ENCODE measurements around the gene SLITRK1. TPM values are rescaled to one million over a fixed set of nuclear protein-coding genes. Genes with fewer than 3 reads are reported as not detected.

SLITRK1 gene
- total RNA-seq, 1 experiment from 2014 or later = 0.20 TPM

GRCh38 chr13:83853771-83854170 is 28.5 kb downstream of the SLITRK1 start:
- Histone ChIP-seq H3K4me1 (ENCODE audit: insufficient read depth, low read length) (no peaks in the 10 kb centered on the region), H2BK120ac (ENCODE audit: low read depth, low read length, poor library complexity, severe bottlenecking) (no peak overlapping the region), H3K27me3 (ENCODE audit: insufficient read depth, low read length) (no peaks in the 10 kb centered on the region), H3T11ph (ENCODE audit: low read length) (no peak overlapping the region), H4K5ac (ENCODE audit: insufficient read length, low read depth, low read length) (no peak overlapping the region), H3K27ac (ENCODE audit: insufficient read length, low read depth, low read length) (no peak overlapping the region), H2BK5ac (ENCODE audit: insufficient read length, low read length) (no peak overlapping the region), H3K9me3 (ENCODE audit: control insufficient read depth, low read depth, low read length) (no peaks in the 10 kb centered on the region), H3K79me1 (ENCODE audit: insufficient read depth, low read depth, low read length, poor library complexity, severe bottlenecking) (no peaks in the 10 kb centered on the region), H3K18ac (ENCODE audit: insufficient read length, low read depth, low read length) (no peak overlapping the region), H2AFZ (ENCODE audit: low read length) (no peak overlapping the region), H2BK15ac (ENCODE audit: low read depth, low read length) (no peak overlapping the region), H2AK5ac (ENCODE audit: insufficient read length, low read length) (no peak overlapping the region), H3K56ac (ENCODE audit: insufficient read length, low read depth, low read length) (no peak overlapping the region), H4K91ac (ENCODE audit: insufficient read length, low read depth, low read length) (no peak overlapping the region), H4K20me1 (ENCODE audit: control insufficient read depth, insufficient read depth, insufficient read length) (no peaks in the 10 kb centered on the region), H3K4ac (ENCODE audit: low read depth, low read length) (no peak overlapping the region), H3K23me2 (ENCODE audit: insufficient read length, low read depth, low read length, poor library complexity, severe bottlenecking) (no peaks in the 10 kb centered on the region), H4K8ac (replicated peaks; ENCODE audit: insufficient read length, low read depth, low read length) (no peak overlapping the region), H2BK12ac (ENCODE audit: insufficient read length, low read depth, low read length) (no peak overlapping the region), H3K14ac (ENCODE audit: insufficient read depth, low read length) (no peak overlapping the region), H3K23ac (ENCODE audit: insufficient read length, low read depth, low read length) (no peak overlapping the region), H3K9ac (ENCODE audit: extremely low read depth, insufficient read length, low read length) (no peak overlapping the region), H2BK20ac (ENCODE audit: low read depth, low read length, poor library complexity, severe bottlenecking) (no peak overlapping the region), H3K79me2 (ENCODE audit: insufficient read depth, low read length) (no peaks in the 10 kb centered on the region), H3K4me2 (ENCODE audit: insufficient read depth, insufficient read length, low read length) (no peak overlapping the region)
- Mint-ChIP-seq H3K36me3 (ENCODE audit: insufficient read depth in 1 of 3, low read depth in 3 of 3) (no peaks in the 10 kb centered on the region), H3K9me3 (no peaks in the 10 kb centered on the region), H3K27me3 (ENCODE audit: low read depth) (no peaks in the 10 kb centered on the region), H3K4me3 (no peak overlapping the region), H3K4me1 (no peaks in the 10 kb centered on the region), H3K27ac (no peak overlapping the region)
- TF ChIP-seq CTCF (conservative IDR thresholded peaks at IDR 0.05) = no peak
- WGBS (ENCODE audit: extremely low coverage, insufficient read length, low lambda C conversion rate) = no CpG with 5 or more reads among the region's 3 CpGs
- DNase-seq = no peak
